Activated CD4-positive, alpha-beta T cell treated with anti-CD3 and anti-CD28 coated beads, Interleukin-2, amount 50 U/mL, for 48 hours (primary cell): Measurements from ENCODE around the gene NCOR2.

Source experiments
- DNase-seq, 2 experiments: peaks; one replicate each; pipeline ENCODE4 v3.0.0-alpha.2; 2020

NCOR2 gene

DNA sequence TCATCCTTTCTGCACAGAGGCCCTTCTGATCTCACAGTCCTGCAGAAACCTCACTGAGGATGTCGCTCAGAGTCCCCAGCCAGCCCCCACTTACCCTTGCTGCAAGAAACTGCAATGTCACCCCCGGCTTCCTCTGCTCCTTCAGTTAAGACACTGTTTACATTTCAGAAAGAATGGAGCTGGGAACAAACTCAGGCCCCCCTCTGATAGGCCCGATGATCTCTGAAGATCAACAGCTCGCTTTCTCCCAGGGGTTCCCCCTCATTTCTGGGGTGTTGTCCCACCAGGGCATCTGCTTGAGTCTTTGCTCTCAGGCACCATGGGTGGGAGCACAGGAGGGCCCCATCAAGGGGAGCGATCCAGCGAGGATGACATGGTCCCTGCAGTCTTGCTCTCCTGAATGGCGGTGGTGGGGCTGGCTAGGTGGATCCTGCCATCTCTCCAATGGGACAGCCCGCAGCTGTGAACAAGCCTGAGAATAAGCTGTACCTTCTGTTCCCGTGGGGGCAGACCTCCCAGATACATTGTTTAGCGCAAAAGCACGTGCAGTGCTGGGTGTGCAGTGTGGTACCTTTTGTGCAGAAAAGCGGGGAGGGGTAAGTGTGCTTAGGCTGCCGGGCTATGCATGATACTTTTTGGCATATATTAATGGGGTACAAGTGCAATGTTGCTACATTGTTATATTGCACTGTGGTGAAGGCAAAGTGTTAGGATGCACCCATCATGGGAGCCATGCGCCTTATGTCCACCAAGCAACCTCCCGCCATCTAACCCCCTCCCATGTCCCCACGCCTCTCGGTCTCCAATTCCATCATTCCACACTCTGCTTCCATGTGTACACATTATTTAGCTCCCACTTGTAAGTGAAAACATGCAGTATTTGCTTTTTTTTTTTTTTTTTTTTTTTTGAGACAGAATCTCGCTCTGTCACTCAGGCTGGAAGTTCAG, 6.7 kb upstream of the NCOR2 start:
- no peak for DNase-seq

DNA sequence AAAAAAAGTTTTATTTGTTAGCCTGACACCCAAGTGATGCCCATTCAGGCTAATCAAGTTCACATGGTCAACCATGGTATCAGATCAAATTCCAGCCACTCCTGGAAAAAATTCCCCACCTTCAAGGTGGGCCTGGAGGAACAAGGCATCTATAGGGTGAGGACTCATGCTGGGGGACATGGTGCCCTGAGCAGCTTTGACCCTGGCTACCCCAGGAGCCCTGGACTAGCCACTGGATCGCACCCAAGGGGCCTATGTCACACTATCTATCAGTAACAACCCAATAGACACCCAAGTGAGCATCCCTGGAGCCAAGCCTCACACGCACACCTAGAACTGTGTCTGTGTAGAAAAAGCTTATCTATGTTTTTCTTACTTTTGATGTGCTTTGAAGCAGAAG, 4.1 kb upstream of the NCOR2 start:
- DNase-seq, result no peak

DNA sequence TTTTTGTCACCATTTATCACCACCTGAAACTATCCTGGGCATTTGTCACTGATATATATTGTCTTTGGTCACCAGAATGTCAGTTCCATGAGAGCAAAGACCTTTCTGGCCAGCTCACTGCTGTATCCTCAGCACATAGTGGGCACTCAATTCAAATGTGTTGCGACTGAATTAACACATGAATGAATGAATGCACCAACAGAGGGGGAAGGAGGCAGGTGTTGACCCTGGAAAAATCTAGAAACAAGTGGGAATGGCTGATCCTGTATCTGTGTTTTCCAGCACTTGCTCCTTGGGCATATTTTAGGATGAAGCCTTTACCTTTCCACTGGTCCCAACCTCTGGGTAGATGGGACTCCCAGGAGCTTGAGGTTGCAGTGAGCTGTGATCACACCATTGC, 3.4 kb upstream of the NCOR2 start:
- no peak for DNase-seq

DNA sequence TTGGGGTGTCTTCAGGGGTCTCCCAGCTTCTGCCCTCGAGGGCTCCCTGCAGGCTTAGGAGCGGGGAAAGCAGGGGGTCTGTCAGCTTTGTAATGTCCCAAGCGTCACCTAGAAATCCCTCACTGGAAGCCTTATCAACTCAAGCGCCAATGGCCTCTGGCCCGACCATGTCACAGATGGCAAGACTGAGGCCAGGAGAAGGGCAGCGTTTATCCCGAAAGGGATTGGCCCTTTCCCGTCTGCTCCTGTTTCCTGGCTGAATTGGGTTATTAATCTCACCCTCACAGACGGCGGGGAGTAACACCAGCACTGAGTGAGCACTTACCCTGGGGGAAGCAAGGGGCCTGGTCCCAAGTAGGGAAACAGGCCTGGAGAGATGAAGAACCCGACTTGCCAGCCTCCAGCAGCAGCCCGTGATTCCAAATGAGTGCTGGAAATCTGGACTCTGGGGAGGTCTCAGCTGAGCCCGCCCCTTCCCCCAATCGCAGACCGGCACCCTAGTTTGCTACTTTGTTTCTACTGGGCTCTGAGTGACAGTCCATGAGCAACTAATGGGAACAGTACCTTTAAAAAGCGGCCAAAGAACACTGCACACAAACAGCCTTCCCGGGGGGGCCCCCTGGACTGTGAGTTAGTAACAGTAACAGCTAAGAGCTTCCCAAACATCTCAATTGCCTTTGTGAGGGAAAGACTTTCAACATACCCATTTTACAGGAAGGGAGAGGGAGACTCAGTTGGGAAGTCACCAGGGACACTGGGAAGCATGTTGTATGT, 2.1 kb upstream of the NCOR2 start:
- no peak for DNase-seq

DNA sequence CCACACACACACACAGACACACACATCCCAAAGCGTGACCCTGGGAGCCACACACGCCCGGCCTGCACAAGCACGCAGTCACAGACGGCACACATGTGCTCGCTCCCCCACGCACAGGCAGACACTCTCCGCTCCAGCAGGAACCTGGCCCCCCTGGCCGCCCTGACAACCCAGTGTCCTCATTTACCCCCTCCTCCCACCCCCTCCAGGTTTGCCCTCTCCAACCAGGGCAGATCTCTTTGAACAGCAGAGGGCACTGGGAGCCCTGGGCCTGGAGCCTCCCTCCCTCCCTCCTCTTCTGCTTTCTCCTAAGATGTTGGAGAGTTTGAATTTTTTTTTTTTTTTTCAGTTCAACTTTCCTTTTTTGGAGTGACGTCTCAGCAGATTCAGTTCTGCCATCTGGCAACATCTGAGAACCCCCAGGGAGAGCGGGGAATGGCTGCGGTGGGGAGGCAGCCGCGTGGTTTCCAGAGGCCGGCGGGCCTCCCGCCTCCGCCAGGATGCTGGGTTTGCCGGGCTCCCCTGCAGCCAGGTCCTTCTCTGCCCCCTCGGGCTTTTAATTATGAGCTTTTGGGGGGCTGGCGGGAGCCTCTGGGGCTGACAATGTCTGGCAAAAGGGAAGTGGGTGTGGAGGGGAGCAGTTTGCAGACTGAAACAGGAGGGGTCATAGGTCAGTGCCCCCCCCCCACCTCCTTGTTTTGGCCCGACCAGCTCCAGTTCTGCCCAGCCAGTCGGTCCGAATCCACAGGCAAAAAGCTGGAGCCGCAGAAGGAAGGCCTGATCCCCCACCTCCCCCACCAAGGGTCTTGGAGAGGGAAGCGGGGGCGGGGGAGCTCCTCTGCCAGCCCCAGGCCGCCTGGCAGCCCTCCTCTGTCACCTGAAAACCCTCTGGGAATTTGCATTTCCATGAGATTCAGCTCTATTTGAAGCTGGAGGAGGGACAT, 1.3 kb upstream of the NCOR2 start:
- peak; percentile 26 to 40 for DNase-seq

DNA sequence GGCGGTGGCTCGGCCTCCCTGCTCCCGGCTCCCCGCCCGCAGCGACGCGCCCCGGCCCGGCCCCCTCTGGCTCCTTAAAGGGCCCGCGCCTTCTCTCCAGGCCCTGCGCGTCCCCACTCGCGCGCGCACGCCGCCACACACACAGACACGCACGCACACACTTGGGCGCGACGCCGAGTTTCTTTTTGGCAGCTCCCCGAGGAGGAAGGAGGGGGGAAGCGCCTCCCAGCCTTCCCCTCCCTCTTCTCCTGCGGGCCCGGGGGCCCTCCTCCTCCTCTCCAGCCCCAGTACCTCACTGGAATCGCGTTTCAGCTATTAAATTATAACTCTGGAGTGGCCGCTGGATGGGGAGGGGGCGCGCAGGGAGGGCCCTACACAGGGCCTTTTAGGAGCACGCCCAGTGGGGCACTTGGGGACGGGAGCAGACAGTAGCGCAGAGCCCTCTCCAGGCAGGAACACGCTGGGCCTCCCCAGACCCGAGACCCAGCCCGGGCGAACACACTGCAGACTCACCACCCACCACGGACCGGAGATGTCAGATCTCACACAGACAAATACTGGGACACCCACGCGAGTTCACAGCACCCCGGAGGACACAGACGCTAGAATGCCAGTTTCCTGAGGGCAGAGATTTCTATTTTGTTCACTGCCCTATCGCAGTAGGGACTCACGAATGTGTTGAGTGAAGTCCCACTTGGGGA, 411 bp upstream of the NCOR2 start:
- peak; percentile 79 to 82 for DNase-seq

DNA sequence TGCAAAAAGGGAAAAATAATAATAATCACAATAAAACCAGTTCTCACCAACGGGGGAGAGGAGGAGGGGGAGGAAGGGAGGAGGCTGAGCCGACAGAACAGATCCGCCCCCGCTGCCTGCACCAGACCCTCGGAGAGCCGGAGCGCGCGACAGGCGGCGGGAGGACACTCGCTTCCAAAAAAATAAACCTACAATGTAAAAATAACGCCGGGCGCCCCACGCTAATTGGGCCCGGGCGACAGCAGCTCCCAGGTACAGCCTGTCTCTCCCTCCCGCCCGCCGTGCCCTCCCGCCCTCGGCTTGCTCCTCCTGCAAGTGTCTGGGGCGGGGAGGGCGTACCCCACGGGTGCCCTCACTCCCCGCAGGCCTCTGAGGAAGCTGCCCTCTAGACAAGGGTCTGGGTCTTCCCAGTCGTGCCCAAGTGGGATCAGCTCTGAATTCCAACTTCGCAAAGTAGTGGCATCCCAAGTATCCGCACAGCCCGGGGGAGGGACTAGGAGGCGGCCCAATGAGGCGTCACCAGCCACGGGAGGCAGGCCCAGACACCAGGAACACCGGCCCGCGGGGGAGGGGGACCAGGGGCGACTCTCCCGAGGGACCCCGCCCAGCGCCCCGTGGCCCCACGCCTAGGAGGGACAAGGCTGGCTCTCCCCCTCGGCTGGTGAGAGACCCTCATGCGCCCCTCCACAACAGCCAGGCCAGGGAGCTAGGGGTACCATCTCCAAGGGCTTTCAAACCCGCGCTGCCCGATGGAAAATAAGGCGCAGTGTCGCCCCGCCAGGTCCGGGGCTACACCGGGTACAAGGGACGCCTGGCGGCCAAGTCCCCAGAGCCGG, 1.0 kb downstream of the NCOR2 start:
- peak; percentile 76 to 81 for DNase-seq

DNA sequence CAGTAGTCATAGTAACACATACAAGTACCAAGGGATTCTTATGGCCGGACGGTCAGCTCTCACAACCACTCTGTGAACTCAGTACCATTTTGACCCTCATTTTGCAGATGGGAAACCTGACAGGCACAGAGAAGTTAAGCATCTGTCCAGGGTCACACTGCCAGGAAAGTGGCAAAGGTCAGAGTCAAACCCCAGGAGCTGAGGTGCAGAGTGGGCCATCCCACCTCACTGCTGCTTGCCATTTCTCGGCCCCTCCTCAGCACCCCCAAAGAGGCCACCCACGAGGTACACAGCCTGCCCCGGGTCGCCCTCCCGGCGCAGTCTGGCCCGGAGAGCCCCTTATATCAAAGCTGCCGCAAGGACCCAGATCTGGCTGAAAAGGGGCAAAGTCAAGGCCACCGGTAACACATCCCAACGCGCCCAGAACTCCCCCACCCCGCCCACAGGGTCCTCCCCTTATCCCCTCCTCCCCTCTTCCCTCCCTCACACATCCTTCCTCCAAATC, 1.7 kb downstream of the NCOR2 start:
- DNase-seq, result no peak

DNA sequence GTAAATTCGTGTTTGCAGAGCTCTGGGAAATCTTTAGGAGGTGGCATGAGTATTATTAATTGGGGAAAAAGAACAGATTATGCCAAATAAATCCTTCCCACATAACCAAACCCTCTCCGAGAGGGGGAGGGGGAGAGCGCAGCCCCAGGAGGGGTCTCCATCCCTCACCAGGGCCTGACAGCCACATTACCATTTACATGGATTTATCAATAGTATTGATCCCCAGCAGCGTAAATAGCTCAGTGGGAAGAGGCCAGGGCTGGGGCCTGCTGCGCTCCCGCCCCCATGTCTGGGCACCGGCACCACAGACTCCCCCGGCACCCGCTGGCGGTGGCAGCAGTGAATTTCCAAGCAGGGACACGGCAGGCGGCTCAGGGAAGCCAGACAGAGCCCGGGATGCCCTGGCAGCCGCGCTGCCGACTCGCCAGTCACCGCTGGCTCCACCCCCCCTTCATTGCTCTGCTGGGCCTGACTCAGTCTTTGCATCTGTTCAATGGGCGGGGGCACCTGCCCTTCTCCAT, 2.4 kb downstream of the NCOR2 start:
- DNase-seq, result peak; percentile 24 to 33

DNA sequence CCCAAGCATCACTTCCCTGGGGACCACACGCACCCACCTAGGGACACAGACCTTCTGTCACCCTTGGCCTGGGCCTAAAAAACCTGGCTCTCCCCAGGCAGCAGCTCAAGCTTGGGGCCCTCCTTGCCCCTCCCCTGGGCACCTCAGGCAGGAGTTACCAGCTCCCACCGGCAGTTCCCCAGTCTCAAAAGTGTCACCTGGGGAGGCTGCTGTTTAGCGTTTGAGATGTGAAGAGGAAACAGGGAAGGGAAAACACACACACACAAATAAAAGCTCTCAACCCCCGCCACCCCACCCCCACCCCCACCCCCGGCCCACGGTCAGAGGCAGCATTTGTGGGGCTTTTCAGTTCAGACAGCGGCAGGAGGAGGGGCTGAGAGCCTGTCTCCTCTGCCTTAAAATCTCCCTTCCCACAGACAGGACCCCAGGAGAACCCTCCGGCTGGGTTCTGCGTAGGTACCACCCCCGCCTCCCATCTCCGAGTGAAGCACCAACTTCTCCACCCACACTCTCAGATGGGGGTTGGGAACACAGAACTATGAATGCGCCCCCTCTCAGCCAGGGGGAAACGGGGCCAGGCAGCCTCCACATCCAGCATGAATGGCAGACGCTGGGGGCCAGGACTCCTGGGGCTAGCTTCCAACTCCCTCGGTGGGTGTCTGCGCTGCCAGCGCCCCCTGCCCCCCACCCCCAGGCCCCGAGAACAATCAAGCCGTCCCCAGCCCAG, 3.0 kb downstream of the NCOR2 start:
- DNase-seq, result no peak

DNA sequence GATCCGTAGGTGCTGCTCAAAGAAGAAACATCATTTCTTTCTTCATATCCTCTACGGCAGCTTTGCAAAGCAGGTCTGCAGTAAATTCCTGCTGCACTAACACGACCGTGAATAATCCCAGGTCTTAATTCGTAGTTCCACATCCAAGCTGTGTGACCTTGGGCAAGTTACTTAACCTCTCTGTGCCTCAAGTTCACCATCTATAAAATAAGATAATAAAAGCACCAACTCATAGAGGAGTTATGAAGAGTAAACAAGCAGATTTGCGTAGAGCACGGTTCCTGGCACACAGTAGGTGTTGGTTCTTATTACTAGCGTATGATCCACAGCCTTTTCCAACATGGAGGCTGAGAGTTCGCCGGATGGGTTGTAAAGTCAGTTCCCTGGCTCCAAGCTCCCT, 3.6 kb downstream of the NCOR2 start:
- DNase-seq, result no peak

DNA sequence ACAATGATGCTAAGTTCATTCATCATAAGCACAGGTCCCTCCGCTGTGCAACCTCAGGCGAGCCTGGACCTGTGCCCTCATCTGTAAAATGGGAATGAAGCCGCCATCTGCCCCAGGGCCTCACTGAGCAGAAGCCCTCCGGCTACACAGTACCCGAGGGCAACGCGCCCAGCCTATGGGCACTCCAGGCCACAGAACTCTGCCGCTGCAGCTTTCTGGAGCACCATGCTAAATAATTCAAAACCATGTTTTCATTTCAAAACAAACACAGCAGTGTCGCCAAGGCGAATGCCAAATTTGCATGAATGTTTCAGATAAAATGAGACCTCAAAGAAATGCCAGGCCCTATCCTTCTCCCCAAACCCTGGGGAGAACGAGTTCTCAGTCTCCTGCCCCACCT, 4.0 kb downstream of the NCOR2 start:
- no peak for DNase-seq

DNA sequence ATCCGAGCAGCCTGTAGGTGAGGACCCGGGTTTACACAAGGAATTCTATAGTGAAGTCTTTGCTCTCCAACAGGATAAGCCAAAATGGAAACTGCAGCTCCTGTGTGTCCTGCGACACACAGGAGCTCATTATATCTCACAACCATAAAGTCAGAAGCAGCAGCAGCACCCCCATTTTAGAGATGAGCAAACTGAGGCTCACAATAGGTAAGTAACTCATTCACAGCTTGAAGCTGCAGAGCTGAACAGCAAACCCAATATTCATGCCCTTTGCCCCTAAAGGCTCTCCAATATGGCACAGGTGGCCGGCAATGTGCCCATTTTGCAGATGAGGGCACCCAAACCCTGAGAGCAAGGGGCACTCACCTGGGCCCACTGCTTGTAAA, 4.6 kb downstream of the NCOR2 start:
- DNase-seq, result no peak

DNA sequence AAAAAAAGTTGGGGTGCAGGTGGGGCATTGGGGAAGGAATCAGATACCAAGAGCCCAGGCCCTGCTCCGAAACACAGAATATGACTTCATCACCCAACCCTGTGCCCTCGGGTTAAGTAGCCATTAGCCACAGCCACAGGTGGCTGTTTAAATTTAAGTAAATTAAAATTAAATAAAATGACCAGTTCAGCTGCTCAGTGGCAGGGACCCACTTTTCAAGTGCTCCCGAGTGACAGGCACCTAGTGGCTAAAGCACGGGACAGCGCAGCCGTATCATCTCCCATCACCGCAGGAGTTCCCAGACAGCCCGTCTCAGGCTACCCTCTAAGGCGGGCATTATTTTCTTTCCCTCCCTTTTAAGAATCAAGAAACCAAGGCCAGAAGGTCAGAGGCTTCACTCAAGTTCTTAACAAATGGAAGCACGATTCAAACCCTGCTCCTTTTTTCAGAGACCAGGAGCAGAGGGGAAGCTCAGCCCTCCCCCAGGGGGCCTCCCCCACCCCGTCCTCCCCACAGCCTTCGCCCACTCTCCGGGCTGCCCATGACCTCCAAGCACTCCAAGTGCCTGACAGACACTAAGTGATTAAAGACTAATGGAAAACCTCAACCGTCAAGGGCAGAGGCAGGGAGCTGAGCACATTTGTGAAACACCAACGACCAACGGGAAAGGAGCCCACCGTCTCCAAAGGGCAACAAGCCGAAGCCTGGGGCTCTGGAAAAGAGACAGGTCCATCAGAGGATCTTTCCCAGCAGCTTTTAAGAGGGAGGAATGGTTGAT, 5.2 kb downstream of the NCOR2 start:
- DNase-seq, result no peak

DNA sequence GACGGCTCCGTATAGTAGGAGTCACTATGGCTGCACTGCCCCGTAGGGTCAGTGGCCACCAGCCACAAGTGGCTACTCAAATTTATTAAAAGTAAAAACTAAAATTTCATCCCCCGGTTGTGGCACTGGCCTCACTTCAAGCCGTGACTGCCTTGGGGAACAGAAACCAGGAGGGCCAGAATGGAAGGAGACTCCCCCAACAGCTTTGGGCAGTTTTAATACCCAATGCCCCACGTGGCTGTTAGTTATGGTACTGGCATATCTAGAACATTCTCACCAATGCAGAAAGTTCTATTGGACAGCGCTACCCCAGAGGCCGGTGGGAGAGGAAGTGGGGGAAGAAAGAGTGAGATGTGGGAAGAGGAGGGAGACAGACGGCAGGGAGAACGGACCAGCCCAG, 6.2 kb downstream of the NCOR2 start:
- no peak for DNase-seq

DNA sequence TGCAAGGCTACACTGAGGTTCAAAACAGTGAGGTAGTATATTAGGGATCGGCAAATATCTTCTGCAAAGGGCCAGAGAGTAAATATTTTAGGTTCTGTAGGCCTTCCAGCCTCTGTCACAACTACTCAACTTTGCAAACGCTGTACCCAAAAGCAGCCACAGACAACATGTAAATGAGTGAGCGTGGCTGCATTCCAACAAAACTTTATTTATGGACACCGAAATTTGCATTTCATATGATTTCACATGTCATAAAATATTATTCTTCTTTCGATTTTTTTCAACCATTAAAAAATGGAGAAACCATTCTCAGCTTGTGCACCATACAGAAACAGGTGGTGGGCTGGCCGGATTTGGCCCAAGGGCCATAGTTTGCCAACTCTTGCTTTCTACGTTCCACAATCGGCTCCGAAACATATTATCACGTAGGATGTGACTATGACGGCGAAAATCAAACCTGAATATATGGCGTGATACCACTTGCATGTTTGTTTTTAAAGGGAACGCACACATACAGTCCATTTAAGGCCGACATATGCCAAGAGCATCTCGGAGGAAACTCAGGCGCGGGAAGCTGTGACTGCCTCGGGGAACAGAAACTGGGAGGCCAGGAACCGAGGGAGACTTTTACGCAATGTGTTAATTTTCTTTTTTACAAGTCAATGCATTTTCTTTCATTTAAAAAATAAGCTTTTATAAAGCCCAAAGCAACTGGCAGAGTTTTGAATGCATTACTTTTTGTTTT, 7.1 kb downstream of the NCOR2 start:
- no peak for DNase-seq

DNA sequence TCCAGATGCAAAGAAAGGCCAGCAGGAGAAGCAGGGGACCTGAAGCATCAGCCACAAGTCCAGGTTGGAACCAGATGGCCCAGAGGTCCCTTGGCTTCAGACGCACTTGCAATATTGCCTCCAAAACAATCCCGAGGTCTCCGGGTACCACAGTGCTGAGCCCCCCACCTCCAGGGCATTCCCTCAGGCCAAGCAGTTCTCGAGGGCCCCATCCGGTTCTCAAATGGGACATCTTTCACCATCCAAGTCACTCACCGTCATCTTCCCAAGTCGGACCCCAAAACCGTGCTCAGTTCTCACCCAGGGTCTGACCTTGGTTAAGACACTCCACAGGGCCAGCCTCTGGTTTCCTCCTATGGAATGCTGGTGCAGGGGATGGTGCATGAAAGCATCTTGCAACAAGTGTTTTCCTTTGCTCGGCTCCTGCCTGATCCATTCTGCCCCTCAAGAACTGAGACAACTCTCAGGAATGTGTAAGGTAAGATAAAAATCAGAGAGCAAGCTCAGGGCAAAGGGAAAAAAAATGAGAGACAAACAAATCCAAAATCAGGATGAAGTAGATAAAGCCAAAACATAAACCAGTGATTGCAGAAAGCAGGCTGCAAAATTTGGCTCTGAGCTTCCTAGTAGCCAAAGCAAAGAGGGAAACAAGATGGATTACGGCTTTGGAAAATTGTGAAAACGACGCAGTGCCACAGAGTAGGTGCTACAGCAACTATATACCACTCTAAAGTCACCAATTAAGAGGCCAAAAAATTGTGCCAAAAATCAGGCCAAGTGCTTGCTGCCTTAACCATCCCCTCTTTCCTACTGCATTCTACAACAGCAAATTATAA, 8.0 kb downstream of the NCOR2 start:
- DNase-seq, result no peak

DNA sequence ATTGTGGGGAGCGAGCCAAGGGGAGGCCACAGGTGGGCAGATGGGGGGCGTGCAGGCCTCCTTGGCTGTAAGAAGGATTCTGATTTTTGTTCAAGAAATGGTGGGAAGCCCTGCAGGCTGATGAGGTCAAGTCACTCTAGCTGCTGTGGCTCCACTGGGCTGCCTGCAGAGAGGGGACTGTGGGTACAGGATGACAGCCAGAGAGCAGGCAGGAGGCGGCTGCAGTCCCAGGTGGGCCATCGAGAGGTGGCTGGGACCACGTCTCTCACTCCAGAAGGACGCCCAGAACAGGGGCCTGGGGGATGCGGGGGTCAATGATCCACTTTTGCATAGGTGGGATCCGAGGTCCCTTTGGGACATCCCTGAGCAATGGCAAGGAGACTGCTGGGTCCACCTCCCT, 9.1 kb downstream of the NCOR2 start:
- no peak for DNase-seq
